Kidney tubule cell (primary cell): ENCODE results near the gene KRT3.

ENCODE experiments used
- DNase-seq: peaks from one replicate; pipeline ENCODE4 v3.0.0-alpha.2; 2018; ENCODE audit warnings: low spot score

The KRT3 gene

DNA sequence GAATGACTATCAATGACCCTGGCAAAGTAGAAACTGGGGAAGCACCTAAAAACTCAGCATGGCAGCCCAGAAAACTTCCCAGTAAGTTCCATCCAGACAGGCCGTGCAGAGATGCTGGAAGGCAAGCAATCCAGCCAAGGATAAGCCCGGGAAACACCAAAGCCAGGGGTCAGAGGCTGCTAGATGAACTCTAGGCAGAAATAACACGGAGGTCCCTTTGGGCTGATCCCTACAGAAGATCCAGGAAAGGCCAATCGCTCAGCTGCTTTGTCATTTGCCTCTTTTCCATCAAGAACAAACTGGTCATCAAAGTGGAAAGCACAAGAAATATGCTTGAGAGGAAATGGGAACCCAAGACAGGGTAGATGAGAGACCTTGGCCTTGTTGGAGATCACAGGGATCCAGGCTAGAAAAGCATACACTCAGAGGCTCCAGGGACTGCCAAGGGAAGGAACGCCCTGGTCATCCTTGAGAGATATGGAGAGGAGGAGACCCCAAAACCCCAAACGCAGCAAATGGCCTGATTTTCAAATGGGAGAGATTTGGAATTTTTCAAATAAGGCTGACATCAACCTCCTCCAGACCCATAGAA is 31.7 kb upstream of the KRT3 start:
- DNase-seq = no peak

DNA sequence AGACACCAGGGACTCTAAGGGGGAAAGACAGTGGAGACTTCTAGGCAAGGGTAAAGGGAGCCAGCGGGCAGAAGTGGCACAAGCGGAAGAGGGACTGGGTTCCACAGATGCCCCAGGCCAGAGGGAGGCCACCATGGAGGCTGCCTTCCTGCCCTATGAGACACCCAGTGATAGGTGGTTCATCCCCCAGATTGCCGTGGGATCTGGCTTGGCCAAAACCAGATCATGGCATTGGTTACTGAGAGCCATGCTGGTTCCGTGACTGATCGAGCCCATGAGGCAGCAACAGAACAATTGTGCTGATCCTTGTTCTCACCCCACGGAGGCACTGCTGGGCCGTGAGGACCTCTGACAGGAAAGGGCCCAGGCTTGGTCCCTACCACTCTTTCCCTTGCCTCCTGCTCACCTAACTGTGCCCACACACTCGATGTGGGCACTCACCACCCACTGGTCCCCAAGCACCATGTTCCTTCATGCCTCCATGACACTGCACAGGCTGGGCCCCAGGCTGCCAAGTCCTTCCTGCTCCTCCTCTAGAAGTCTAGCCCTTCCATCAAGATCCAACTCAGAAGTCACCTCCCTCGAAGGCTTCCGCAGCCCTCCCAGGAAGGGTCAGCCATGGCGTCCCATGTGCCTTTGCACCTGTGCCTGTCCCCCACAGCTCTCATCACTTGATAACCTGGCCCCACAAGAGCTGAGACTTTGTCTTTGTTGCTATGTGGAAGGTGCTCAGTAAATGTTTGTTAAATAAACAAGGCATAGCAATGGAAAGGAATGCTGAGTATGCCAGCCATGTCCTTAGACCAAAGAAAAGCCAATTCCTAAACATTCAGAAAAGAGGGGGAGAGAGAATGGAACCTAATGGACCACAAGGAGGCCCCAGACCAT is 30.9 kb upstream of the KRT3 start:
- peak; percentile 48 for DNase-seq

DNA sequence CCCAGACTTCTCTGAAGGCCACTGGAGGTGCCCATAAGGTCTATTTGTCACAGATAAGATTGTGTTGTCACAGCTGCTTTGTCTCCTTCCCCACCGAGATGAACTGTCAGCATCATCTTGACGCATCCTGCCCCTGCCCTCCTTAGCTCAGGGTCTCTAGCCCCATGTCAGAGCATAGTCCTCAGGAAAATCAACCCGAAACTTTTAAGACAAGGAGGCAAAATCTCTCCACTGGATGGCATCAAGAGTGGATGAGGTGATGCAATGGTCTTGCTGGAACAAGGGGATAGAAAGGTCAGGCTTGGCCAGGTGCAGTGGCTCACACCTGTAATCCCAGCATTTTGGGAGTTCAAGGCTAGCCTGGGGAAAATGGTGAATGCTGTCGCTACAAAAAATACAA is 30.0 kb upstream of the KRT3 start:
- no peak for DNase-seq

DNA sequence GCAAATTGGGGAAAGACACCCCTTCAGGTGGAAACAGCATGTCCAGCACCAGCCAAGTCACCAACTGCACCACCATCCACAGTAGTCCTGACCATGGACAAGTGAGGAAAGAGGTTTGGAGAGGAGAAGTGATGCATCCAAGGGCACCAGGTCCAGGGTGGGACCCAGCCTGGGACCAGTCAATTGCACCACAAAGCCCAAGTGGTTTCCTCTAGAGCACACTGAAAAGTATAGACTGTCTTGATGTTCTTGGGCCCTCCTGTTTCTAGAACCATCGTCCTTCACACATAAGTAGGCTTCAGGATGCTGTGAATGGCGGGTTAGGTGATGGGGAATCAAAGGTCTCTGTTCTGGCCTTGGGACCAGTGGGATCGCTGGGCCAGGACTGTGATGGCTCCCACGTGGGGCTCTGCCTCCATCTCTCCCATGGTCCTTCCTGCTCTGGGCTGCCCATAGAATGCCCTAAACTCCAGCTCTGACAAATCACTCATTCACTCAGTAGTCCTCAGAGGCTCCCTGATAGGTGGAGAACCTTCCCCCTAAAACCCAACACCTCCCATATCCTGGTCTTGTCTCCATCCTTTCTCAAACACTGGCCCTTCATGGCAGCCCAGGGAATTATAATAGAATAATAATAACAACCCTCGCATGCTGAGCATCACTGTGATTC is 29.0 kb upstream of the KRT3 start:
- no peak for DNase-seq

DNA sequence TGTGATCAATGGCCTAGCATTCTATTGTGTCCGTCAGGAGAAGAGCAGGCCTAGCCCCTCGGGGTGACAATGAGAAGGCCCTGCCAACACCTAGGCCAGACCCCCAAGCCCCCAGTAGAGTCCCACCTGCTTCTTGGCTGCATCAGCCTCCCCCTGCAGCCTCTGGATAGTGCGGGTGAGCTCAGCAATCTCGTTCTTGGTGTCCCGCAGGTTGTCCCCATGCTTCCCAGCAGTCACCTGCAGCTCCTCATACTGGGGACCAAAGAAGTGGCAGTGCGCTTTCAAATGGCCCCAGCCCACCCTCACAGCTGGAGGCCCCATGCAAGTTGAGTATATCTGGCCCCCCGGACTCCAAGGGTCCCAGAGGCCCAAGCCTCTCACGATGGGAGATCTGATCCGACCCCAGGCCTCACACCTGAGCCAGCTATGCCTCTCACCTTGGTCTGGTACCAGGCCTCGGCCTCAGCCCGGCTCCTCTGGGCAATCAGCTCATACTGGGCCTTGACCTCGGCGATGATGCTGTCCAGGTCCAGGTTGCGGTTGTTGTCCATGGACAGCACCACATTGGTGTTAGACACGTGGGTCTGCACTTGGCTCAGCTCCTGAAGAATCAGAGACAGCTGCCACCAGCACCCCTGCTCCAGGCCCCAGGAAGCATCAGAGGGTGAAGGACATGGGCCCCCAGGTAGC is 28.0 kb upstream of the KRT3 start:
- no peak for DNase-seq

DNA sequence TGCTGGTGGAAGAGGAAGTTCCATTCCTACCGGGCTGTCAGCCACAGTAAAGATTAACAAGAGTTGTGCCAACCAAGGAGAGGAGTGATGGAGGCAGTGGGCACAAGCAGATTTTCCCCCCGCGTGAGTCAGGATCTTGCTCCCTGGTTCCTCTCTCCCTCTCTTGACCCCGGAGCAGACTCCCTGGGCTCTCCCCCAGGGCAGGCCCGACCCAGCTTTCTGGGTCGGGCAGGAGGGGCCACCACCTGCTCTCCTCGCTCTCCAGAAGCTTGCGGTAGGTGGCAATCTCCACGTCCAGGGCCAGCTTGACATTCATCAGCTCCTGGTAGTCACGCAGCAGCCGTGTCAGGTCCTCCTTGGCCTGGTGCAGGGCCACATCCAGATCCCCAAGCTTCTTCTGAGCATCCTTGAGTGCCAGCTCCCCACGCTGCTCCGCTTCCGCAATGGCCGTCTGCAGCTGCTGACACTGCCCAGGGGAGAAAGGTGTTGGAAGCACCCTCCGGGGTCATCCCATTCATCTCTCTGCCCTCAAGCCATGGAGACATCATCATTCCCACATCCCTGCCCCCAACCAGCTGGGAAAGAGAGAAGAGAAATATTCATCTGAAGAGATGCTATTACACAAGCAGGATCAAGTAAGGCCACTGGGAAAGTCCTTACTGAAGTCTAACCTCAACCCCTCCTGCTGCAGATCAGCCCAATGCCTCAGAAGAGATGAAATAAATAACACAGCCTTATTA is 27.0 kb upstream of the KRT3 start:
- DNase-seq = no peak

DNA sequence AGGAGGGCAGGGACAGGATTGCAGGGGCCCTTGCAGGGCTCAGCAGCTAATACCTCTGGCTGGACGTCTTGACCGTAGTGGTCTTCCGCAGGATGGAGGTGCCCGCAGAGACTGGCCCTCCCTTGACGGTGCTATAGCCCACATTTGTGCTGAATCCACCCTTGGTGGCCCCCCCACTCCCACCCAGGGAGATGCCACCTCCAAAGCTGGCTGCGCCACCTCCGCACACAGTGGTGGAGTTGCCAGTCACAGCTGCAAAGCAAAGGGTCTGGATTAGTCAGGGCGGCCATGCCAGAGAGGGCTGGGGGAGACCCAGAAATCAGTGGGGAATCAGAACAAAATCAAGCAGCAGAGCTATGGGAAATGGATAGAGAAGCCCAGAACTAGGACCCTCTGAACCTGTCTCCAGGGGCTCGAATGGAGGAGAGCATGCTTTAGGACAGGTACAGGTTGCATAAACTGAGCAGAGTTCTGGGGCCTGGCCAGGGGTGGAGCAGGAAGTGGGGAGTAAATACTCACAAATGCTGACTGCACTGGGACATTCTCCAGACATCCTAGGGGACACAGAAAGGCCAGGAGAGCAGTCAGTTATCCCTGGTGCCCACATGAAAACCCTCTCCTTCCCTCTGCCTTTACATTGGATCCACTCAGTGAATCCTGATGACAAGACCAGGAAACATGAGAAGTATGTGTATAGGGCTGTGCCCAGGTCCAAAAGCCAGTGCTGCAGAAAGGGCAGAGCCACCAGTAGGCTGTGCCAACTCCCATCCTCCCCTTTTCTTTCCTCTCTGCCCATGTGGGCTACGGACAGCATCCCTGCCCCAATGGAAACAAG is 26.1 kb upstream of the KRT3 start:
- DNase-seq = peak; percentile 41

DNA sequence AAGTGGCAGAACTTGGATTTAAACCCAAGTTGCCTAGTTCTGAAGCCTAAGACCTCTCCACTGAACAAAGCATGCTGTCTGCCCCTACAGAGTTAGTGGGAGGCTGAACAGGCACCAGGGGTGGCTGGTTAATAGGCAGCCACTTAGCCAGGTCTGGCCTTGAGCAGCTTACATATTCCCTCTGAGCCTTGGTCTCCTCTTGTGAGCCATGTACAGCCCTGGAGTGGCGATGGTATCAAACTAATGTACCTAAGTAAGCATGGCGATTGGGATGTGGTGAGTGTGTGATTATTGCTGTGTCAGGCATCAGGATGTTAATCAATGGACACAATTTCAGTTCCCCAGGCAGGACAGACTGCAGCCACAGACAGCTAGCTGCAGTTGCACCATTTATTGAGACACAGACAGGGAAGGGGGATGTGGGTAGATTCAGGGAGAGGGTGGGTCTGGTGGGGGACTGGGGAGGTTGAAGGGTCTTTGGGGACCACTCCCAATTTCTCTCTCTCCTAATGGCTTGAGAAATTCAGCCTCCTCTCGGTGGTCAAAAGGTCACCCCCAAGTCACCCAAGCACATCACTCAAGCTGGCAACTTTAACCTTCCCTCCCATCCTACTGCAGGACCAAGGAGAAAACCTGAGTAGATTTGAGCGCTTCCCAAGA is 25.3 kb upstream of the KRT3 start:
- no peak for DNase-seq

DNA sequence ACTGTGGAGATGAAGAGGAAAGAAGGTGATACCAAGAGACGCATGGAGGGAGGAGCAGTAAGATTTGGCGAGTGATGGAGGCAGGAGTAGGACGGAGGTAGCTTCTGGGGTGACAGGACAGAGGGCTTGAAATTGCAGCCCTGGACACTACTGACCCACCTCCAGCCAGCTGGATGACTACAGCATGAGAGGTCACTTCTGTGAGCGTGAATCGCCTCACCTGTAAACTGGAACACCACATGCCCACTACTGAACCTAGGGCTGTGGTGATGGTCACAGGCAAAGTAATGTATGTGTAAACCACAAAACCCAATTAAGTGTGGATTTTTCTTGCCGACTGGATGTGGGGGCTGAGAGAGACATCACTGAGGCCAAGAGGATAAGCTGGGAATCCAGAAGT is 24.6 kb upstream of the KRT3 start:
- no peak for DNase-seq

DNA sequence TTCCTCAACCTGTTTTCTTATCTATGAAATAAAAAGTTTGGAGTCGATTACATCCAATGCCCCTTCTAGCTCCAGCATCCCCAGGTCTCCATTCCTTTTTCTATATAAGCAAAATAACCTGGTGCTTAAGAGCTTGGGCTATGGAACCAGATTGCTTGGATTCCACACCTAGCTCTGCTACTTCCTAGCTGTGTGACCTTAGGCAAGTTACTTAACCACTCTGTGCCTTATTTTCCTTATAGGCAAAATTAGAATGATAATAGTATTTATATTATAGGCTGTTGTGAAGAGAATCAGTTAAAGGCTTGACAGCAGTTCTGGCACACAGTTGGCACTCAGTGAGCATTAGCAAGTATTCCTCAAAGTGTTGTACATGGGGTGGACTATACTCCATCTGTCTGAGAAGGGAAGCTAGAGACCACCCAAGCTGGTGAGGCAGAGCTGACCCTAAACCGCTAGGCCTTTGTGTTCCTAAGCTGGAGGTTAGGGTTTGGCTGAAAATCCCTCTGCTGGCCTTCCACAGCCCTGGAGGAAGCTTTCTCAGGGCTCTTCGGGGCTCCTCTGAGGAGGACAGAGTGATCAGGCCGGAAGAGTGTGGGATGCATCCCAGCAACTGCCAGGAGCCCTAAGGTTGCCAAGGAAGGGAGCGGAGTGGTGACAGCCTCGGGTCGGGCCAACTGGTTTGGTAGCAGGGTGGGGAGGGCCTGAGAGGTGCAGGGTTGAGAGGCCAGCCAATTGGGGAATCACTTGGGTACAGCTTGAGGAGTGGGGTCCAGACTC is 24.0 kb upstream of the KRT3 start:
- no peak for DNase-seq

DNA sequence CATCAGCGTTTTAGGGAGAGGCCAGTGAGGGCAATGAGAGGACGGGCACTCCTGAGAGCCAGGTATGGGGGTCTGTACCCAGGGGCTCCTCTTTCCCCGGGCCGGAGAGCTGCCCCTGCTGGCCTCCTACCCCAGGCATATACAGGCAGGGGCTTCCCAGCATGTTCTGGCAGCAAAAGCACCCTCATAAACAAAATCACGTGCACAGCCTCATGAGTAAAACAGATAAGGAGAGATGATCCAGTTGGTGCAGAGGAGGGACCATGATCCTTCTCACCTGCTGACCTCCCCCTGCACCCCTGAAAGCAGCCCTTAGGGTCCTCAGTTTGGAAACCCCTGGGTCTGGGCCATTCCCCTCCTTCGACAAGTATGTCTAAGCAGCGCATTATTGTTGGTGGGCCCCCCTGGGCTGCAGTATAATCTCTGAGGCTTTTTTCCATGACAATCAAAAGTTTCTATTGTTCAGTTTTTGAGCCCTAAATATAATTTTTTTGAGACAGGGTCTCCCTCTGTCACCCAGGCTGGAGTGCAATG is 23.0 kb upstream of the KRT3 start:
- DNase-seq = no peak

DNA sequence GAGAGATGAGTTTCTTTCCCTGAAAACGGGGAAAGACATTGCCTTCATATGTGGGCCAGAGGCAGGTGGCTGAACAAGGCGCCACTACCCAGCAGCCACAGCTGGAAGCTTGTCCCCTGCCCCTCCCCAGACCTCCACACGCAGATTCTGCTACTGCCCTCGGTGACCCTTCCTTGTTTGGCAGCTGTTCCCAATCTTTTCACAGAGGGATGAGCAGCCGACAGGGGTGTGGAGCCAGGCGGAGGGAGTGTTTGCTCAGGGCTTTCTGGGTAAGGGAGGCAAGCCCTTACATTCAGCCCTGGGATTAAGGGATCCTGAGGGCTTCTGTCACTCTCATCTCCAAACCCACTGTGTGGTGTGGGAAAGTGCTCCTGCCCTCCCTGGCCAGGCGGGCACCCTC is 22.5 kb upstream of the KRT3 start:
- no peak for DNase-seq

DNA sequence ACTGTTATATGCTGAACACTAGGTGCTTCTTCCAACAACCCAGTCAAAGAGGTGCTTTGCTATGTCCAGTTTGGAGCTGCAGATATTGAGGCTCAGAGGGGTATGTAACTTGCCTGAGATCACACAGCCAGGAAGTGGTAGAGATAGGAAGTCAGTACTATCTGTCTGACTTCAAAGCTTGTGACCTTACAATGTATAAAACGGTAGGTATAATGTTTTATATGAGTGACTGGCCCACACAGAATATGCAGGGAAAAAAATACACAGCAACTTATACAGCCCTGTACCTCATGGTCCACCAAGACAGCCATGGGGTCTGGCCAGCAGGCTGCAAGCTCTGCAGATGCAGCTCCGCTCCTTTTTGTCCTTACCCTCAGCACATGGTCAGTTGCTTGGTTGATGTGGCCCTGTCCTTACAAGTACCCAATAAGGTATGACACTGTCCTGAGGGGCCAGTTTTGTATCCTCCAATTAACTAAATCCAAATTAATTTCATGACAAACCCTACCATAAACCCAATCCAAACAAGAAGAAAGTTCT is 21.9 kb upstream of the KRT3 start:
- no peak for DNase-seq

DNA sequence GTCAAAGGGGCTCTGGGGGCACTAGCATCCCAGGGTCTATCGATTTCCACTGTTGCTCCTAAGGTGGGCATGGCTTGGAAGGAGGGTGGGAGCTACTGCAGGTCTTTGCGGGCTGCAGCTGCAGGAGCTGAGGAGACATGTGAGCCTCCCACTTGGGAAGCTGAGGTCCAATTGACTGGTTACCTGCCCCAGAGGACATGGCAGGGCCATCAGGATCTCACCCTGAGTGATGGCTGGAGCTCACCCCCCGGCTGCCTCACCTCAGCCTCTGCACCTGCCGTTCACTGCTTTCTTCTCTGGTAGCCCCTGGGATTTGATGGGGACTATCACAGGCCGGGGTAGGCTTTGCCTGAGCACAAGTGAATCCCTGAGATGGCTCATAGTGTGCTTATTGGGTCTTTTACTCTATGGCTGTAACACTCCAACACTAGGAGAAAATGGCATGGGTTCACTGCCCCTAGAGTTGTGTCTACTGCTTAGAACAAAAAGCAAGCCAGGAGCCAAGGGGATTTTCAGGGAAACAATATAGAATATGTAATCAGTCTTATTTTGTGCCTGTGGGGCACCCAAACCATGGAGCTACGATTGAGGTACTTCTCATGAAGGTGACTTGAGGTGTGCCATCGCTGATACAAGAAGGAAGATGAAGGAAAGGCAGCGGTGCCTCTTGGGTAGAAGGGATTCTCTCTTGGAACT is 21.2 kb upstream of the KRT3 start:
- DNase-seq = no peak

DNA sequence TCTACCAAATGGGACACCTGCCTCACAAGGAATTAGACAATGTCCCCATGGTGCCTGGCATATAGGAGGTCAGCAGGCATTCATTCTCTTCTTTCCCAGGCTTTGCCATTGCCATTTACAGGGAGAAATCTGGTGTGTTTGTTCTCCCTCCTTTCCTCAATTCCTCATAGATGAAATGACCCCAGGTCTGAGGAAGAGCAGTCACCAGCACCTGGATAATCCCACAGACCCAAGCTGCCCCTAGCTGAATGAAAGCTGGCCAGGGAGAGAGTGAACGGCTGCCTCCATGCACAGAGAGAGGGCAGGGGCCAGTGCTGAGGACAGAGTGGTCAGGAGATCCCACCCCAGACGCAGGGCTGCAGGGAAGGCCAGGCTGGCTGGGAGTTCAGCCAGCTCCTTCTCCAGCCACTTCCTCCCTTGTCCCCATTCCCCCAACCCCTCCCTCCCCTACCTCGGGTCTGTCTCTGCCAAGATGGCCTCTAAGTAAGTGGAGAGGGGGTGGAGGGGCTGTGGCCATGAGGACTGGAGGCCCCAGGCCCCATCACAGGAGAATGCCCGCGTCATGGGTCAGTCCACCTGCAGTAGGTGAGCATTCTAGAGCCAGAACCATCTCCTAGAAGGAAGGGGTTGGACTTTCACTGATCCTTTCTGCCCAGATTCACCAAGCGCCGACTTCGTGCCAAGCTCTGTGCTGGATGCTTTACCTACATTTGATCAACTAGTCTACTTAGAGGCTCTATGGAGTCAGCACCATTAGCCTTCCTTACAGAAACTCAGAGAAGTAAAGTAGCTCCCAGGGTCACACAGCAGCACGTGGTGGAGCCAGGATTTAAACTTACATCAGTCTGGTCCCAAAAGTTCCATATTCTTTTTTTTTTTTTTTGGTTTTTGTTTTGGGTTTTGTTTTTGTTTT is 20.0 kb upstream of the KRT3 start:
- no peak for DNase-seq

DNA sequence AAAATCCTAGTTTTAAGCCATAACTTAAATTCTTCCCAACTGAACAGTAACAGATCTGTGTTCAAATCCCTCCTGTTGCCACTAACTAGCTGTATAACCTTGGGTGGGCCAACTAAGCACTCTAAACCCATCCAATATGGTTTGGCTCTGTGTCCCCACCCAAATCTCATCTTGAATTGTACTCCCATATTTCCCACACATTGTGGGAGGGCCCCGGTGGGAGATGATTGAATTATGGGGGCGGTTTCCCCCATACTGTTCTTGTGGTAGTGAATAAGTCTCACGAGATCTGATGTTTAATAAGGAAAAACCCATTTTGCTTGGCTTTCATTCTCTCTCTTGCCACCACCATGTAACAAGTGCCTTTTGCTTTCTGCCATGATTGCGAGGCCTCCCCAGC is 19.2 kb upstream of the KRT3 start:
- no peak for DNase-seq

DNA sequence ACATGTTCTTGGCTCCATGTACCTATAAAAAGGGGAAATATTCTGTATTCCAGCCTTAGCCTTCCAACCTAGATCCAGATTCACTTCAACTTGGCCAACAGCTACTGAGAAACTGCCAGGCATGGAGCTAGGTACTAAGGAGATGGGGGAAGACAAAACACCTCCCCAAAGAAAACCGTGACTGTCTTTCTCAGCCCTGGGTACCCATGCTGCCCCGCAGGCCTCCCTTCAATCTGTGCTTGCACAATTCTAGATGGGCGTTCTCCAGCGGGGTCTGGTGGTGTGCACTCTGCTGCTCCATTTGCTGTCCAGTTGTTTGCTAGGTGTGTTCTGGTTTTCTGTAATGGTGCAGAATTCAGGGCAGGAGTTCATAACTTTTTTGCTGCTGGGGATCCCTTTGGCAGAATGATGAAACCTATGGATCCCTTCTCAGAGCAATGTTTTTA is 18.8 kb upstream of the KRT3 start:
- no peak for DNase-seq
